GM21529 (cell line): ENCODE results near the gene CORIN.
"Not testable (repeated sequence)": the region's sequence is repeated elsewhere in the genome, so short reads cannot be mapped to it uniquely, and the experiment has no call there.

ENCODE experiments used
- ATAC-seq: cut with Tn5 transposase; IDR thresholded peaks from one replicate; pipeline ENCODE4 v1.9.1; 2021; ENCODE audit not compliant: unreplicated experiment

Gene CORIN

DNA sequence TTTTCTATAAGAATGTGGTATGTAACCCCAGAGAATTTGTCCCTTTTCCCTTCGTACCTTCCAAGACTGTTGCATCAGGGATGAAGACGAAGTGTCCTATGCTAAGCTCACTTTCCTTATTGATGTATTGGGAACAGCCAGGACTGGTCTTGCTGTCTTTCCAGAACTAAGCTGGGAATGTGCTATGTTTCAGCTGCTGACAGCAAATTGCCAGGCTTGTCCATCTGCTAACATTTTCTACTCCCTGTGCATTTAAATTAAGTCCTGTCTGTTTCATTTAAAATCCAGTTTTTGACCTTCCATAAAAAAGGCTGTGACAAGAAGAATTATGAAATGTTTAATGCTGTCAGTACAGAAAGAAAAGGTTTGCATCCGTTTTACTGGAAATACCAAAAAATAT, 264.9 kb downstream of the CORIN start:
- ATAC-seq, result no peak

DNA sequence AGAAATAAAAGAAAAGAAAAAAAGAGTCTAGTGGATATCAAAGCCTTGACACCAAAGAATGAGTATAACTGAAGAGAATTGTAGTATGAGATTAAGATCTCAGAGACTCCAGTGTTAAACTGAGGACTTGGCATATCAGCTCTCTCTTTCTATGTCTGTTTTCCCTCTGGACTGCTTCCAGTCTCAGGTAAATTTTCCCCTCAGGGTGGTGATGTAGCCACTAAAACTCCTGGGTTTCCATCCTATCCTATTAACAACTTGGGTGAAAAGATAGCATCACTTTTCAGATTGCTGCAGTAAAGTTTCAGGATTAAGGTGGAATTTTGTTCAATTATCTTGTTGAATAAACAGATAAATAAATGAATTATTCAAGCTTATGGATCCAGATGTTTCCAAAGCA, 267.1 kb downstream of the CORIN start:
- no peak for ATAC-seq

DNA sequence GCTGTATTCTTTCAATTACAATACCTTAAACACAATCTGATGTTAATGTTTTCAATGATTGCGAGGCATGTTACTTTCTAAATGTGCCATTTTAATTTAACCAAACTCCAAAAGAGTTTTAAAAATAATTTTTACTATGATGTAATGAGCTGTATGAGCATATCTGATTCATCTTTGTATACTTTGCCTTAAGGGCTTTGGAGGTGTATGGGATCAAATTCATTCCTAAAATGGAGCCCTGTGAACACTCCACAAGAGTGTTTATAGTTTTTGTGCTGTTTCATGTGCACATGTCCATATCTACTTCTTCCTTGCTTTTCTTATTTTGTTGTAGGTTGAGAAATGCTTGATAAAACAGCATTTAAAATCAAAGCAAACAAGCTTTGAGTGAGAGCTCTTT, 270.4 kb downstream of the CORIN start:
- no peak for ATAC-seq

DNA sequence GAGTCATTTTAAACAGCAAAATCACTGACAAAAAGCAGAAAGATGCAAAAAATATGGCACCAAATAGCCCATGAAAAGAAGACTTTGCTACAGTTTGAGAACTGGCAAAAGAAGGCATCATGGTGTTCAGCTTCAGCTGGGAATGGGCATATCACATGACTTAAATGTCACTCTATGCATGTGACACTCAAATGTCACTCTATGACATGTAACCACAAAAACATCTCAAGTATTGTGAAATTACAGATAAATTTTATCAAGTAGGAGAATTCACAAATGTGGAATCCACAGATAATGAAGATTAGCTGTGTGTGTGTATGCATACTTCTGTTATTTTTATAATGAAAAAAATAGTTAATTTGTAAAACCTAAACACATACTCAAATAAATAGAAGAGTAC, 270.9 kb downstream of the CORIN start:
- no peak for ATAC-seq

DNA sequence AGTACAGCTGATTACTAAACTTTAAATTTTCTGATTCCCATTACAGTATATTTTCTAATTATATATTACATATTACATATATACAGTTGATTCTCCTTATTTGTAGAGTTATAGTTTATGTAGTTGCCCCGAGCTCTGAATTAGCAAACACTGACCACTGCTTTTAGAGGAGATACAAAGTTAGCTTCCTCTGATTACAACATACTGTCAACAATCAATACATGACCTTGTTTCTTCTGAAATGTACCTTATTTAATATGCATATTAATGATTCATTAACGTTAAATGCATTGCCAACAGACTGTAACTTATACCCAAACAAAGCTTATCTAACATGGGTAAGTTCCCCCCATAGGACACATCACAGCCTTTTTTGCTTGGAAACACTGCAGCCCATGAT, 271.3 kb downstream of the CORIN start:
- no peak for ATAC-seq

DNA sequence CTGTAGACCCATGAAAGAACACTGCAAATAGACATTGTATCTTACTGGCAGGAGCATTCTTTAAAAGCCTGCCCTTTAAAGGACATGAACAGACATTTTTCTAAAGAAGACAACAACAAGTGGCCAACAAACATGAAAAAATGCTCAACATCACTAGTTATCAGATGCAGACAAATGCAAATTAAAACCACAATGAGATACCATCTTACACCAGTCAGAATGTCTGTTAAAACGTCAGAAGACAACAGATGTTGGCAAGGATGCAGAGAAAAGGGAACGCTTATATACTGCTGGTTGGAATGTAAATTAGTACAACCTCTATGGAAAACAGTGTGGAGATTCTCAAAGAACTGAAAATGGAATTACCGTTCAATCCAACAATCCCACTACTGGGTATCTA, 275.6 kb downstream of the CORIN start:
- ATAC-seq, result no peak

DNA sequence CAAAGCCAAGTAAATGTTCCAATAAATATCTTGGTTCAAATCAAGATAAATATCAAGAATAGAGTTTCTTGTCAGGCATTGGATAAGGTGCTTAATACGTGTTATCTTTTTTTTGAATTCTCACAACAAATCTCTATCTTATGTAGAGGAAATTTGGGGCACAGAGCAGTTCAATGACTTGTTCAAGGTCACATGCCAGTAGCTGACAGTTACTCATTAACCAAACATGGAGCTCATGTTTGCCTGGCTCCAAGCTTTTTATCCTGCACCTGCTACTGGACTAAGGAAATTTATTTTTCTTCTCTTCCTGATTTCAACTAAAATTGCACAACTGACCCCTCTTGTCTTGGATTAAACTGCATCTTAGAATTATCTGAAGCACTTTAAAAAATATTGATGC, 276.5 kb downstream of the CORIN start:
- no peak for ATAC-seq

DNA sequence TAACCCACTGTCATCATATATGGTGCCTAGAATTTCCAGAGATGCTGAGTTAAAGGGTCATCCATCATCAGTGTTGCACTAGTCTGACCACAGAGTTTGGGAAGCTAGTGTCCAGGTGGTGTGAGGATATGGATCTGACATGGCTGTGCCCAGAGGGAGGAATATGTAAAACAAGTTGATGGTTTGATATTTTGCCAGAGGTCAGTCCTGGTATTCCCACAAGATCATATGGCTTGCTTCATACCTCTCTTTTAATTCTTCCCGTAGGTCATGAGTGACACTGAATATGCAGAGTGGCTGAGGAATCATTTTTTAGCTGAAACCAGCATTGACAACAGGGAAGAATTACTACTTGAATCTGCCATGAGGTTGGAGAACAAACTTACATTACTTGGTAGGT, 277.2 kb downstream of the CORIN start:
- ATAC-seq, result no peak

DNA sequence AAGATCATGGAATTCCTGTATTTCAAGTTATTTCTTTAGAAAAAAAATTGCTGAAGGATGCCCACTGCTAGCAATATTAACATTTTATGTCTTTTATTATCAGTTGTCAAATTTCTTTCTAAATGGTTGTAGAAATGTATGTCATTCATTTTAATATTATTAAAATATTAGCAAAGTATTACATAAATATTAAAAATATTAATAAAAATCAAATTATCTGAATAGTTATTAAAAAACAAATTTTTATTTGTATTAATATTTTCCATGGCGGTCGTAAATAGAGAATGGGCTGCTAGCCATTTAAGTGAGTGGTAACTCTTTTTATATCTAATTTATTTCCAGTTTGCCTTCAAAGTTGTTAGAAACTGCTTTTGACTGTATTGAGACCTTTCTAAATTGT, 280.6 kb downstream of the CORIN start:
- ATAC-seq, result no peak

DNA sequence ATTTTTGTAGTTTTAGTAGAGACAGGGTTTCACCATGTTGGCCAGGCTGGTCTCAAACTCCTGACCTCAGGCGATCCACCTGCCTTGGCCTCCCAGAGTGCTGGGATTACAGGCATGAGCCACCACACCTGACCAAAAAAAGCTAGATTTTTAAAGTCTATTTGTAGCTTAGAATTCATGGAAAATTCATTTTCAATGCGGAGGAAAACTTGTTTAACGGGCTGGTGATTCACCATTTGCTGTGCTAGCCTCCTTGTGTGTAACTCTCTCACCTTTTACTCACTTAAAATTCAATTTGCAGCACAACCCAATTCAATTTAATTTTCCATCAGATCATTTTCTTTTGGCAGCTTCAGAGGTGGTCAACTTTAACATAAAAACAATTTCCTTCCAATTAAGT, 281.9 kb downstream of the CORIN start:
- ATAC-seq, result not testable (repeated sequence)

DNA sequence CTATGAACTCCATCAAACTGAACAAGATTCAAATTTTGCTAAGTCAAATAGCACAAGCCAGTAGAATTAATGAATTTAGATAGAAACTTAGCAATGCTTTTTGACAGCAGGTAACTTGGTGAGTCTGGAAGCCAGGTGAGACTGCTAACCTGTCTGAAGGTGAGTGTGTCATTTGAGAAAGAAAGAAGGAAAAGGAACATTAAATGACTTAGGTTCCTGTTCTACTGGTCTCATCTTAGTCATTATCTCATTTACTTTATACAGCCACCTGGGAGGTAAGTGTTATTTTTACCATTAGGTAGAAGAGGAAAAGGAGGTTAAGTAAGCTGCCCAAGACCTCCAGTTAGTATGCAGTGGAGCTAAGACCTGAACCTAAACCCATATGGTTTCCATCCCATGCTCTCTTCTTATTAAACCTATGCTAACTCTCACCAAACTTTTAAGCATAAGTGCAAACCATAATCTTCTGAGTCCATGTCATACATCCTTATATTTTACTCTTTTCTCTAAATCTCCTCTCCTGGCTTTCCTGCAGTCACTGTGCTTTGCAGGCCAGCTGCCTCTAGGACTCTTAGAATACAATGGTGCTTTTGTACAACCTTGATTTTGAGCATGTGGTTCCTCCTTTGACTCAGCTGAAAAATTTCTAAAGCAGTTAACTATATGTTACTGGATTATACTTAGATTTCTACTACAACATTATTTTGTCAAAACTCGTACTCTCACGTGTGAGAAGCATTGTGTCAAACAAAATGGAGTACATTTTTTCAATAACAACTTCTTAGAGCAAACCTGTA, 284.3 kb downstream of the CORIN start:
- no peak for ATAC-seq

DNA sequence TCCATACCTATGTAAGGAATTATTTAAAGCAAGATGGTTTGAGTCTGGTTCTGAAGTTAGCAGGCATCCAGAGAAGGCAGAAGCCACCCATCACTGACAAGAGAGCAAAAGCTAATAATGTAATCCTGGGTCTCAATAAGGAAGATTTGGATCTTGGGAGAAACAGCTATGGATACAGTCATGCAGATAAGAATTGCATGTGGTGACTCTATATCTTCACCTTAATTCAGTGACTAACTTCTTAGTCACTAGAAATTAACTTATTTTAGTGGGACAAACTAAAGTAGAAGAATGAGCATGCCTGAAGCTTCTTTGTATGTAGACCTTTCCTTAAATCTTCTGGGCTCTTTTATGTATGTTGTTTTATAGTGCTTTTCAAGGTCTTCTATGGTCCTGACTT, 286.2 kb downstream of the CORIN start:
- ATAC-seq, result no peak

DNA sequence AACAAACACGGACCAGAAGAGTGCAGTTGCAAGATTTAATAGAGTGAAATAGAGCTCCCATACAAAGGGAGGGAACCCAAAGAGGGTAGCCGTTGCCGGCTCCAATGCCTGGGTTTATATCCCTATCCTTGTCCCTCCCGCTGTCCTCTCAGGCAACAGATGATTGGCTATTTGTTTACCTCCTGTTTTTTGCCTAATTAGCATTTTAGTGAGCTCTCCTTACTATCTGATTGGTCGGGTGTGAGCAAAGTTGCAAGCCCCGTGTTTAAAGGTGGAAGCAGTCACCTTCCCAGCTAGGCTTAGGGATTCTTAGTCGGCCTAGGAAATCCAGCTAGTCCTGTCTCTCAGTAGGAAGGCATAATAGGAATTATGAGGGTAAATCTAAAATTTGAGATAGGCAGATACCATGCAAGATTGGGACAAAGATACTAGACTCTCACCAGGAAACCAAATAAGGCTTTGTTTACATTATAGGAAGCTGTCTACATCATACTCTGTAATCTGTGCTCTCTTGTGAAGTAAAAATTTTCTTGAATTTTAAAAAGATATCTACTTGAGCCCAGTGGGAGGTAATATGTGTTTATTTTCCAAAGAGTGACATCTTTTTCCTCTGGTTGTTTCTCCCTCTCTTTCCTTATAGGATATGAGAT, 286.8 kb downstream of the CORIN start:
- no peak for ATAC-seq

DNA sequence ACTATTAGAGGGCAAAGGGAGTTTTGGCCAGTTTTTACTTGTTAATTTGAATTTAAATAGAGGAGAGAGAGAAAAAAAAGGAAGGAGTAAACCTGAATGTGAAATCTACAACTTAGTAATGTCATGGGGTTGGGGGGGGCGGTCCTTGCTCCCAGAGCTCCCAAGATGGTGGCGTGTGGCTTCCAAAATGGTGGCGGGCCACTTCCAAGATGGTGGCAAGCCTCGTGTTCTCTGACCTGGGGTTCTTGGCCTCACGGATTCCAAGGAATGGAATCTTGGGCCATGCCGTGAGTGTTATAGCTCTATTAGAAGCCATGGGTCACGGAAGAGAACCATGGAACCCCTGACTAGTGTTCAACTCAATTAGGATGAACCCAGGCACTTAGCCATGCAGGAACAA, 287.5 kb downstream of the CORIN start:
- not testable (repeated sequence) for ATAC-seq
